Trophoblast cell (in vitro differentiated cells and primary cell): ENCODE data around the gene EDIL3.

Experiments used
- DNase-seq, 2 donors: peaks; one replicate each; pipeline ENCODE4 v3.0.0-alpha.2; 2016
- H2AFZ ChIP-seq: 2 replicates; pipeline ENCODE4 v1.6.1; 2013; ENCODE audit warnings: low read length, moderate library complexity, mild to moderate bottlenecking; ENCODE audit not compliant: insufficient read depth, poor library complexity
- H2AK5ac ChIP-seq: 2 replicates; pipeline ENCODE4 v1.6.1; 2013; ENCODE audit warnings: mild to moderate bottlenecking, low read length
- H2BK120ac ChIP-seq: 2 replicates; pipeline ENCODE4 v1.6.1; 2013; ENCODE audit warnings: low read length, mild to moderate bottlenecking, moderate library complexity; ENCODE audit not compliant: insufficient read depth, poor library complexity
- H2BK12ac ChIP-seq: 2 replicates; pipeline ENCODE4 v1.6.1; 2013; ENCODE audit warnings: mild to moderate bottlenecking, low read length, moderate library complexity
- H2BK5ac ChIP-seq: 2 replicates; pipeline ENCODE4 v1.6.1; 2013; ENCODE audit warnings: low read length, low read depth, moderate library complexity, mild to moderate bottlenecking; ENCODE audit not compliant: poor library complexity
- H3K14ac ChIP-seq: 2 replicates; pipeline ENCODE4 v1.6.1; 2013; ENCODE audit warnings: mild to moderate bottlenecking, low read length
- H3K18ac ChIP-seq: 2 replicates; pipeline ENCODE4 v1.6.1; 2013; ENCODE audit warnings: mild to moderate bottlenecking, low read length
- H3K23ac ChIP-seq: 2 replicates; pipeline ENCODE4 v1.6.1; 2013; ENCODE audit warnings: low read length
- H3K27ac ChIP-seq: 2 replicates; pipeline ENCODE4 v1.5.1; 2013; ENCODE audit warnings: low read depth, mild to moderate bottlenecking, inconsistent platforms, low read length, moderate library complexity
- H3K27me3 ChIP-seq: 2 replicates; pipeline ENCODE4 v1.6.1; 2013; ENCODE audit warnings: inconsistent platforms, mild to moderate bottlenecking, low read length, moderate library complexity; ENCODE audit not compliant: insufficient read depth
- H3K36me3 ChIP-seq, 2 experiments: 1 replicate in 1 of 2; 2 replicates in 1 of 2; pipeline ENCODE4 v1.6.1; 2013; ENCODE audit warnings: low read length in 2 of 2, mild to moderate bottlenecking in 2 of 2, moderate library complexity in 1 of 2; ENCODE audit not compliant: insufficient read depth in 2 of 2, control insufficient read depth in 1 of 2
- H3K4ac ChIP-seq: 2 replicates; pipeline ENCODE4 v1.6.1; 2013; ENCODE audit warnings: low read depth, mild to moderate bottlenecking, low read length, moderate library complexity
- H3K4me1 ChIP-seq, 2 experiments: 1 replicate in 1 of 2; 2 replicates in 1 of 2; pipeline ENCODE4 v1.6.1; 2013; ENCODE audit warnings: low read length in 2 of 2, mild to moderate bottlenecking in 2 of 2, moderate library complexity in 1 of 2; ENCODE audit not compliant: insufficient read depth in 2 of 2, control insufficient read depth in 1 of 2
- H3K4me2 ChIP-seq: 2 replicates; pipeline ENCODE4 v1.6.1; 2013; ENCODE audit warnings: inconsistent platforms, mild to moderate bottlenecking, low read length, moderate library complexity
- H3K4me3 ChIP-seq: 2 replicates; pipeline ENCODE4 v1.5.1; 2013; ENCODE audit warnings: mild to moderate bottlenecking, low read depth, low read length, inconsistent platforms
- H3K79me1 ChIP-seq: one replicate; pipeline ENCODE4 v1.6.1; 2013; ENCODE audit warnings: low read length
- H3K79me2 ChIP-seq: 2 replicates; pipeline ENCODE4 v1.6.1; 2013; ENCODE audit warnings: low read length, mild to moderate bottlenecking; ENCODE audit not compliant: control insufficient read depth, insufficient read depth, poor library complexity
- H3K9ac ChIP-seq: 2 replicates; pipeline ENCODE4 v1.6.1; 2013; ENCODE audit warnings: mild to moderate bottlenecking, low read length
- H3K9me3 ChIP-seq: 2 replicates; pipeline ENCODE4 v1.6.1; 2013; ENCODE audit warnings: low read depth, mild to moderate bottlenecking, control low read depth, inconsistent platforms, low read length; ENCODE audit not compliant: insufficient read depth
- H4K12ac ChIP-seq: 2 replicates; pipeline ENCODE4 v1.6.1; 2013; ENCODE audit warnings: low read depth, mild to moderate bottlenecking, low read length, moderate library complexity
- H4K8ac ChIP-seq: 2 replicates; pipeline ENCODE4 v1.6.1; 2013; ENCODE audit warnings: low read depth, mild to moderate bottlenecking, low read length, moderate library complexity
- H4K91ac ChIP-seq: one replicate; pipeline ENCODE4 v1.6.1; 2013; ENCODE audit warnings: low read depth, mild to moderate bottlenecking, low read length, moderate library complexity
- WGBS: extraction: QIAGEN DNeasy Blood & Tissue Kit; methylation state at CpG from one replicate; pipeline ENCODE4 v1.1.7; 2013; ENCODE audit warnings: missing lambda C conversion rate; ENCODE audit not compliant: insufficient read length, insufficient coverage; ENCODE audit errors: extremely low coverage; 5-methylcytosine and 5-hydroxymethylcytosine counted together

Gene EDIL3

GRCh38 chr5:84273517-84273883 lies 111.2 kb downstream of the EDIL3 start:
- Histone ChIP-seq H2BK5ac (no peak overlapping the region), H3K4me3 (no peak overlapping the region), H3K18ac (no peak overlapping the region), H3K36me3 (no peaks in the 10 kb centered on the region), H3K14ac (no peak overlapping the region), H3K27ac (no peak overlapping the region), H3K9me3 (no peaks in the 10 kb centered on the region), H2AK5ac (no peak overlapping the region), H3K9ac (no peak overlapping the region), H2BK120ac (no peak overlapping the region), H3K4me2 (no peak overlapping the region), H4K91ac (no peak overlapping the region), H4K12ac (no peak overlapping the region), H3K23ac (no peak overlapping the region), H2AFZ (no peak overlapping the region), H3K79me1 (no peaks in the 10 kb centered on the region), H3K4me1 (no peaks in the 10 kb centered on the region), H3K79me2 (no peaks in the 10 kb centered on the region), H2BK12ac (no peak overlapping the region), H3K27me3 (no peaks in the 10 kb centered on the region), H3K4ac (no peak overlapping the region), H4K8ac (no peak overlapping the region)
- no peak for DNase-seq
- no CpG with 5 or more reads among the region's 2 CpGs for WGBS

GRCh38 chr5:84272771-84273516 lies 111.7 kb downstream of the EDIL3 start:
- no CpG with 5 or more reads among the region's 6 CpGs for WGBS
- no peak overlapping the region for H4K8ac ChIP-seq
- DNase-seq = no peak

GRCh38 chr5:84265739-84266550 lies 118.7 kb downstream of the EDIL3 start:
- Histone ChIP-seq H3K4ac (no peak overlapping the region), H3K23ac (no peak overlapping the region), H3K4me3 (no peak overlapping the region), H2BK12ac (no peak overlapping the region), H3K9ac (no peak overlapping the region), H3K27me3 (no peaks in the 10 kb centered on the region), H3K4me2 (no peak overlapping the region), H3K27ac (no peak overlapping the region), H3K79me1 (no peaks in the 10 kb centered on the region), H3K4me1 (peaks cover 0 to 1% of the 10 kb centered on the region in 2 experiments), H4K12ac (no peak overlapping the region), H3K36me3 (no peaks in the 10 kb centered on the region), H2AK5ac (no peak overlapping the region), H2AFZ (no peak overlapping the region), H4K91ac (no peak overlapping the region), H2BK5ac (no peak overlapping the region), H3K9me3 (no peaks in the 10 kb centered on the region), H4K8ac (no peak overlapping the region), H3K79me2 (no peaks in the 10 kb centered on the region), H3K14ac (no peak overlapping the region), H3K18ac (no peak overlapping the region), H2BK120ac (no peak overlapping the region)
- no peak for DNase-seq
- no CpG with 5 or more reads among the region's 3 CpGs for whole genome bisulfite sequencing

More at GRCh38 chr5:84272771-84273516, 111.7 kb downstream of the EDIL3 start:
- Histone ChIP-seq H2AFZ (no peak overlapping the region), H3K14ac (no peak overlapping the region), H3K9ac (no peak overlapping the region), H2BK5ac (no peak overlapping the region), H3K36me3 (no peaks in the 10 kb centered on the region), H3K79me1 (no peaks in the 10 kb centered on the region), H4K12ac (no peak overlapping the region), H3K79me2 (no peaks in the 10 kb centered on the region), H3K27ac (no peak overlapping the region), H3K27me3 (no peaks in the 10 kb centered on the region), H3K4me3 (no peak overlapping the region), H3K4me1 (no peaks in the 10 kb centered on the region), H2AK5ac (no peak overlapping the region), H3K4me2 (no peak overlapping the region), H3K18ac (no peak overlapping the region), H3K9me3 (no peaks in the 10 kb centered on the region), H4K91ac (no peak overlapping the region), H2BK120ac (no peak overlapping the region), H2BK12ac (no peak overlapping the region), H3K23ac (no peak overlapping the region), H3K4ac (no peak overlapping the region)

DNA sequence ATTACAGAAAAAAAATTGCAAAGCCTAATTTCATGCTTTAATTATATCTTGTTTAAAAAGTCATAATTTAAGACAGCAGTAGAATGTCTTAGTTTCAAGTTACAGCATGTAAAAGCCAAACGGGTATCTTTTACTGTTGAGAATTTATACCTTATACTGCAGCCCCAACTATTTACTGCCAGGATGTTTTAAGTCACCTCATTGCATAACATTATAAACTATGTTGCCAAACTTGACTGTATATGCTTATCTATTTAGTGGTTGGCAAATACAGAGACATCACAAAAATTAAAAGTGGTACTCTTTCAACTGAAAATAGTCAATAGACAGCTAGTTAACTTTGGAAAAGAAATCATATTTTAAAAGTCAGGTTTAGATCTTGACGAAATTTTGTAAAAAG lies 119.5 kb downstream of the EDIL3 start:
- WGBS = no CpG with 5 or more reads among the region's 2 CpGs
- H3K4ac ChIP-seq = no peak overlapping the region
- H3K4me2 ChIP-seq = no peak overlapping the region
- no peak overlapping the region for H2BK12ac ChIP-seq
- H4K12ac ChIP-seq = no peak overlapping the region
- H3K79me1 ChIP-seq = no peaks in the 10 kb centered on the region
- peaks cover 0 to 1% of the 10 kb centered on the region in 2 experiments for H3K4me1 ChIP-seq
- H3K9me3 ChIP-seq = no peaks in the 10 kb centered on the region
- no peak overlapping the region for H4K91ac ChIP-seq
- DNase-seq = no peak
- H3K79me2 ChIP-seq = no peaks in the 10 kb centered on the region
- H3K4me3 ChIP-seq = no peak overlapping the region
- no peaks in the 10 kb centered on the region for H3K27me3 ChIP-seq
- H2AFZ ChIP-seq = no peak overlapping the region
- no peak overlapping the region for H3K27ac ChIP-seq
- no peak overlapping the region for H4K8ac ChIP-seq
- H3K36me3 ChIP-seq = no peaks in the 10 kb centered on the region
- H3K23ac ChIP-seq = no peak overlapping the region
- no peak overlapping the region for H3K9ac ChIP-seq
- no peak overlapping the region for H2BK5ac ChIP-seq
- H2BK120ac ChIP-seq = no peak overlapping the region
- H3K14ac ChIP-seq = no peak overlapping the region
- H3K18ac ChIP-seq = no peak overlapping the region
- no peak overlapping the region for H2AK5ac ChIP-seq
